OCI-LY7 (cell line): Measurements from ENCODE around the gene CEP126. TPM values are rescaled to one million over a fixed set of nuclear protein-coding genes. Genes with fewer than 3 reads are reported as not detected.

Experiments used
- BruUV-seq: library from RNA; stranded (reverse); fragments of 400-500 nt; replicated peaks from 2 replicates; lab custom pipeline; 2021; lab: Mats Ljungman, UMichigan
- CTCF ChIA-PET: fragments of 300-600 bp; sonication (Branson Sonifier 250); formaldehyde crosslinking; loops from one replicate; lab custom pipeline; 2022; ENCODE audit warnings: antibody characterized with exemption; ENCODE audit not compliant: unreplicated experiment; lab: Charles Lee
- POLR2A ChIA-PET: fragments of 300-600 bp; sonication (Branson Sonifier 250); formaldehyde crosslinking; loops from one replicate; lab custom pipeline; 2022; ENCODE audit warnings: antibody characterized with exemption; lab: Charles Lee
- DNase-seq: peaks from one replicate; pipeline ENCODE4 v3.0.0-alpha.2; 2015; ENCODE audit warnings: low spot score
- H2AFZ ChIP-seq: fragments of 200-600 bp; sonication (generic), shearing (Covaris generic); 2 replicates; pipeline ENCODE4 v1.6.1; 2014; ENCODE audit warnings: mild to moderate bottlenecking, antibody characterized with exemption, low read length, moderate library complexity
- H3K27ac ChIP-seq: fragments of 200-600 bp; sonication (generic); 2 replicates; pipeline ENCODE4 v1.5.1; 2014; ENCODE audit warnings: mixed run types, low read depth, mild to moderate bottlenecking, moderate library complexity, low read length, inconsistent platforms; ENCODE audit not compliant: poor library complexity, severe bottlenecking
- H3K36me3 ChIP-seq: fragments of 200-600 bp; sonication (generic); 2 replicates; pipeline ENCODE4 v1.6.1; 2014; ENCODE audit warnings: mild to moderate bottlenecking, antibody characterized with exemption, low read length, moderate library complexity, mixed read lengths; ENCODE audit not compliant: insufficient read depth
- H3K4me1 ChIP-seq: fragments of 200-600 bp; sonication (generic); 2 replicates; pipeline ENCODE4 v1.5.1; 2014; ENCODE audit warnings: mild to moderate bottlenecking, low read length; ENCODE audit not compliant: insufficient read depth, poor library complexity, severe bottlenecking
- H3K4me2 ChIP-seq: fragments of 200-600 bp; sonication (generic); 2 replicates; pipeline ENCODE4 v1.6.1; 2014; ENCODE audit warnings: mild to moderate bottlenecking, low read length
- H3K4me3 ChIP-seq: fragments of 200-600 bp; sonication (generic); 2 replicates; pipeline ENCODE4 v1.5.1; 2014; ENCODE audit warnings: mild to moderate bottlenecking, low read depth, low read length; ENCODE audit not compliant: poor library complexity, severe bottlenecking
- H3K79me2 ChIP-seq: fragments of 200-600 bp; sonication (generic); 2 replicates; pipeline ENCODE4 v1.6.1; 2016; ENCODE audit warnings: low read depth, mild to moderate bottlenecking, low read length, moderate library complexity, mixed read lengths; ENCODE audit not compliant: insufficient read depth
- H3K9me2 ChIP-seq: fragments of 200-600 bp; sonication (generic); 2 replicates; pipeline ENCODE4 v1.6.1; 2016; ENCODE audit warnings: mild to moderate bottlenecking, low read length, mixed read lengths; ENCODE audit not compliant: insufficient read depth
- H3K9me3 ChIP-seq: fragments of 200-600 bp; sonication (generic); 2 replicates; pipeline ENCODE4 v1.6.1; 2014; ENCODE audit warnings: mild to moderate bottlenecking, mixed run types, low read length, mixed read lengths
- H4K20me1 ChIP-seq: fragments of 200-600 bp; sonication (generic); 2 replicates; pipeline ENCODE4 v1.6.1; 2014; ENCODE audit warnings: mild to moderate bottlenecking, antibody characterized with exemption, low read length, moderate library complexity, mixed read lengths; ENCODE audit not compliant: insufficient read depth
- CTCF ChIP-seq: fragments of 200-600 bp; sonication (generic); conservative IDR thresholded peaks from 2 replicates; pipeline ENCODE4 v1.5.1; 2014; ENCODE audit warnings: mild to moderate bottlenecking, antibody characterized with exemption, low read length, moderate library complexity, mixed read lengths
- EZH2phosphoT487 ChIP-seq: fragments of 200-600 bp; sonication (generic); IDR thresholded peaks from 2 replicates; pipeline ENCODE4 v1.6.1; 2018; ENCODE audit warnings: low read depth, borderline replicate concordance, mild to moderate bottlenecking, mixed run types, antibody characterized with exemption, low read length, moderate library complexity, mixed read lengths
- intact Hi-C: fragments of 100-400 bp; cut with micrococcal nuclease; formaldehyde crosslinking; loops from one replicate; pipeline ENCODE4 v1.10.0; 2022; ENCODE audit not compliant: unreplicated experiment
- total RNA-seq, 2 experiments: library from RNA; depleted of rRNA in 1 of 2; stranded (reverse); fragments of >200 nt in 1 of 2; shearing (Covaris generic) in 1 of 2; gene quantifications; 2 replicates each; pipeline ENCODE4 v1.2.3, GENCODE V29; 2014 to 2022

Gene CEP126
- total RNA-seq, 2 experiments from 2014 or later, result 1.5 to 5.9 TPM

- no peaks in the 10 kb centered on the region for H3K36me3 ChIP-seq
- DNase-seq, result no peak
- H2AFZ ChIP-seq, result no peak overlapping the region
- no peaks in the 10 kb centered on the region for H3K4me1 ChIP-seq
- H4K20me1 ChIP-seq, result no peaks in the 10 kb centered on the region
- POLR2A ChIA-PET, result interaction anchor here (0.6 to 1.5 kb wide), 5 partner anchors 10 to 548 kb away, joined by 3 to 5 read pairs (median 4); no protein-coding TSS in a partner anchor
- no peaks in the 10 kb centered on the region for H3K79me2 ChIP-seq
- CTCF ChIA-PET, result no interaction called here
- no peak for TF ChIP-seq EZH2phosphoT487
- TF ChIP-seq CTCF, result no peak
- no TSS peak for BruUV-seq
- H3K9me2 ChIP-seq, result no peaks in the 10 kb centered on the region
- intact Hi-C loops, result no loop called here
- no peak overlapping the region for H3K4me3 ChIP-seq
- H3K9me3 ChIP-seq, result no peaks in the 10 kb centered on the region
- H3K4me2 ChIP-seq, result no peak overlapping the region
- no peak overlapping the region for H3K27ac ChIP-seq
These were observed 14.6 kb downstream of the CEP126 start for GRCh38 chr11:101929294-101929915.

GRCh38 chr11:101931692-101932091 is 16.9 kb downstream of the CEP126 start:
- no TSS peak for BruUV-seq
- CTCF ChIA-PET, result no interaction called here

More at GRCh38 chr11:101931692-101932091, 16.9 kb downstream of the CEP126 start:
- TF ChIP-seq CTCF, result no peak
- TF ChIP-seq EZH2phosphoT487, result no peak
- Histone ChIP-seq H3K79me2 (no peaks in the 10 kb centered on the region), H2AFZ (no peak overlapping the region), H3K27ac (no peak overlapping the region), H3K4me1 (no peaks in the 10 kb centered on the region), H3K4me2 (no peak overlapping the region), H3K9me2 (no peaks in the 10 kb centered on the region), H3K4me3 (no peak overlapping the region), H3K36me3 (no peaks in the 10 kb centered on the region), H3K9me3 (no peaks in the 10 kb centered on the region), H4K20me1 (no peaks in the 10 kb centered on the region)
- intact Hi-C loops, result no loop called here
- no peak for DNase-seq
- POLR2A ChIA-PET, result interaction anchor here (0.6 to 1.5 kb wide), 4 partner anchors 9 to 322 kb away, joined by 3 to 4 read pairs (median 3); no protein-coding TSS in a partner anchor
